Heart left ventricle (tissue), 16 donors: Measurements from ENCODE around the gene LDAH. TPM values are rescaled to one million over a fixed set of nuclear protein-coding genes. Genes with fewer than 3 reads are reported as not detected.
A peak's percentile ranks its signal among the peaks of the same experiment; 100 is the strongest.

Experiments used
- ATAC-seq, 4 donors: fragments of 200-7000 bp; cut with Tn5 transposase; one replicate each; pipeline ENCODE4 v1.9.1; 2020 to 2022; ENCODE audit warnings: moderate library complexity in 4 of 4, mild to moderate bottlenecking in 3 of 4, moderate number of reproducible peaks in 1 of 4
- DNase-seq, 5 donors: peaks; one replicate each; pipeline ENCODE4 v3.0.0-alpha.2; 2020
- H3K27ac ChIP-seq, 12 donors: fragments of 200-600 bp; sonication (generic) in 4 of 12; one replicate each; pipeline versions ENCODE4 v1.5.0 to v1.8.0; 2016 to 2022; ENCODE audit warnings: mild to moderate bottlenecking in 2 of 12
- H3K27me3 ChIP-seq, 9 donors: fragments of 200-600 bp; sonication (generic) in 2 of 9; one replicate each; pipeline versions ENCODE4 v1.5.1 to v1.8.0; 2016 to 2022; ENCODE audit warnings: mild to moderate bottlenecking in 3 of 9
- H3K36me3 ChIP-seq, 9 donors: fragments of 200-600 bp; sonication (generic) in 2 of 9; one replicate each; pipeline versions ENCODE4 v1.5.0 to v1.8.0; 2018 to 2022; ENCODE audit warnings: mild to moderate bottlenecking in 2 of 9
- H3K4me1 ChIP-seq, 12 donors: fragments of 200-600 bp; sonication (generic) in 4 of 12; one replicate each; pipeline versions ENCODE4 v1.5.0 to v1.8.0; 2016 to 2022; ENCODE audit warnings: mild to moderate bottlenecking in 3 of 12
- H3K4me3 ChIP-seq, 12 donors: fragments of 200-600 bp; sonication (generic) in 4 of 12; one replicate each; pipeline versions ENCODE4 v1.5.0 to v1.8.0; 2017 to 2022; ENCODE audit warnings: mild to moderate bottlenecking in 9 of 12, moderate library complexity in 4 of 12
- H3K9me3 ChIP-seq, 12 donors: fragments of 200-600 bp; sonication (generic) in 4 of 12; one replicate each; pipeline versions ENCODE4 v1.5.0 to v1.8.0; 2016 to 2022; ENCODE audit warnings: mild to moderate bottlenecking in 1 of 12
- CTCF ChIP-seq, 12 donors: fragments of 200-600 bp; sonication (generic) in 4 of 12; IDR thresholded peaks; one replicate each; pipeline versions ENCODE4 v1.5.0 to v1.8.0; 2018 to 2022; ENCODE audit warnings: antibody characterized with exemption in 12 of 12, mild to moderate bottlenecking in 5 of 12
- POLR2A ChIP-seq, 2 donors: fragments of 450-650 bp; IDR thresholded peaks; one replicate each; pipeline ENCODE4 v1.6.1; 2017; ENCODE audit warnings: antibody characterized with exemption in 2 of 2, mild to moderate bottlenecking in 2 of 2, moderate library complexity in 2 of 2
- WGBS, 4 donors: extraction: QIAGEN DNeasy Blood & Tissue Kit in 2 of 4; methylation state at CpG; one replicate each; pipeline versions ENCODE4 v1.1.5 to v1.1.7; 2013 to 2018; 5-methylcytosine and 5-hydroxymethylcytosine counted together
- intact Hi-C, 10 donors: fragments of 100-400 bp; cut with DNase I; formaldehyde crosslinking; loops; one replicate each; pipeline versions ENCODE4 v1.11.1 to v1.14.2; 2022
- polyA plus RNA-seq, 2 donors: library from polyadenylated mRNA; stranded (reverse); fragments of 200-250 nt; gene quantifications; one replicate each; pipeline ENCODE4 v1.2.3, GENCODE V29; 2013
- total RNA-seq, 9 donors: library from RNA; depleted of rRNA in 2 of 9; stranded (reverse); fragments of >200 nt in 2 of 9; fragmentation: NEBNext Ultra II Directional in 3 of 9; extraction: Animal tissue kit (Norgen Biotek cat#: 25700) in 3 of 9; gene quantifications; one replicate each; pipeline versions ENCODE4 v1.1.0 to v1.2.4, GENCODE V29; 2016 to 2023
- donor health status: ischemic (EF 13 %, LVEDD 7.1; RV severe dilation, severe dysfunction).
- donor health status: healthy with polysubstance abuse.
- donor health status: DM: no; HTN: yes; CAD: no.
- donor health status: DM: no; HTN: no; CAD: no.
- donor health status: ischemic (EF 25% LVEDD 6.9; RV normal size, moderate dysfunction).
- donor health status: ischemic (EF 25% LVEDD 5.7; RV mildly dilated, moderate dysfunction).
- donor health status: healthy.
- donor health status: DM: yes; HTN: yes; CAD: no.
- donor health status: ischemic (EF 35%, LVEDD 5.7; RV mildly dilated, moderate dysfunction).
- donor health status: nonischemic (EF 11% LVEDD 7.7; RV severe dilation, severe dysfunction).
- donor health status: DM: yes; HTN: yes; CAD: no.
- donor health status: PGD.
- donor health status: ischemic (EF 29% LVEDD 5.4; RV normal size, mild dysfunction).
- donor health status: nonischemic (EF 23%, LVEDD 6.1; RV moderate dilation, normal function).

Gene LDAH
- total and polyA plus RNA-seq, 11 donors, result 2.2 to 13.2 (median 6.7) TPM

GRCh38 chr2:20643060-20643459, 179.8 kb downstream of the LDAH start:
- intact Hi-C loops, result loop anchor here in 5 of 10 donors (2.0 to 10.0 kb wide), 5 partner anchors 200 to 538 kb away; no protein-coding TSS in a partner anchor
- peaks cover 5 to 45% (median 20%) of the 10 kb centered on the region in 12 donors for H3K4me1 ChIP-seq
- 94 to 96% (median 95%) methylated on average over 7 of the region's 7 CpGs for WGBS, 4 donors
- no peaks in the 10 kb centered on the region for H3K9me3 ChIP-seq
- H3K36me3 ChIP-seq, result peaks cover 0 to 73% (median 56%) of the 10 kb centered on the region in 9 donors
- TF ChIP-seq POLR2A (IDR thresholded peaks at IDR 0.05) (no peak), CTCF (IDR thresholded peaks at IDR 0.05) (no peak)
- H3K27me3 ChIP-seq, result no peaks in the 10 kb centered on the region
- ATAC-seq (no peak), DNase-seq (peak in 2 of 5 donors; percentile 19 to 35)
- peak overlapping the region in 1 of 12 donors; percentile 90 for H3K27ac ChIP-seq
- no peak overlapping the region for H3K4me3 ChIP-seq

- peaks cover 0 to 81% (median 60%) of the 10 kb centered on the region in 9 donors for H3K36me3 ChIP-seq
- peaks cover 5 to 45% (median 23%) of the 10 kb centered on the region in 12 donors for H3K4me1 ChIP-seq
- peak; percentile 82 to 91 (median 88) for ATAC-seq
- peak overlapping the region in 6 of 12 donors; percentile 1 to 90 (median 52) for H3K27ac ChIP-seq
- no peak overlapping the region for H3K4me3 ChIP-seq
- no peaks in the 10 kb centered on the region for H3K27me3 ChIP-seq
- DNase-seq, result peak; percentile 76 to 89 (median 79)
- intact Hi-C loops, result loop anchor here in 5 of 10 donors (2.0 to 10.0 kb wide), 5 partner anchors 200 to 538 kb away; no protein-coding TSS in a partner anchor
- 30 to 37% (median 35%) methylated on average over 23 to 26 of the region's 26 CpGs for WGBS, 4 donors
- no peaks in the 10 kb centered on the region for H3K9me3 ChIP-seq
- TF ChIP-seq CTCF (IDR thresholded peaks at IDR 0.05), result peak; percentile 88 to 98 (median 96)
- TF ChIP-seq POLR2A (IDR thresholded peaks at IDR 0.05), result peak in 1 of 2 donors; percentile 15
These were observed 180.6 kb downstream of the LDAH start for GRCh38 chr2:20642055-20642971.

GRCh38 chr2:20641123-20641985, 181.5 kb downstream of the LDAH start:
- DNase-seq, result peak in 2 of 5 donors; percentile 53 to 81
- Histone ChIP-seq H3K9me3 (no peaks in the 10 kb centered on the region), H3K36me3 (peaks cover 0 to 90% (median 58%) of the 10 kb centered on the region in 9 donors), H3K27ac (peak overlapping the region in 9 of 12 donors; percentile 10 to 90 (median 32)), H3K4me1 (peaks cover 5 to 51% (median 30%) of the 10 kb centered on the region in 12 donors), H3K27me3 (no peaks in the 10 kb centered on the region), H3K4me3 (no peak overlapping the region)
- intact Hi-C loops, result loop anchor here in 3 of 10 donors (5.0 to 10.0 kb wide), 3 partner anchors 259 to 537 kb away; no protein-coding TSS in a partner anchor
- no peak for TF ChIP-seq CTCF (IDR thresholded peaks at IDR 0.05)
- no peak for TF ChIP-seq POLR2A (IDR thresholded peaks at IDR 0.05)
- ATAC-seq, result peak in 3 of 4 donors; percentile 10 to 53 (median 25)
- 73 to 80% (median 77%) methylated on average over 20 to 23 of the region's 23 CpGs for WGBS, 4 donors
